Measurements from ENCODE around the gene TBX2. TPM values are rescaled to one million over a fixed set of nuclear protein-coding genes. Genes with fewer than 3 reads are reported as not detected.

Gene TBX2
- total and polyA plus RNA-seq, 2 of the 13 experiments (the other 11 are each of a cell fraction or from before 2014, with no cell fraction given), result 2.8 to 15.3 TPM

GRCh38 chr17:61409301-61410112 lies 9.9 kb downstream of the TBX2 start (continued):
- TF ChIP-seq, protein P1, sequence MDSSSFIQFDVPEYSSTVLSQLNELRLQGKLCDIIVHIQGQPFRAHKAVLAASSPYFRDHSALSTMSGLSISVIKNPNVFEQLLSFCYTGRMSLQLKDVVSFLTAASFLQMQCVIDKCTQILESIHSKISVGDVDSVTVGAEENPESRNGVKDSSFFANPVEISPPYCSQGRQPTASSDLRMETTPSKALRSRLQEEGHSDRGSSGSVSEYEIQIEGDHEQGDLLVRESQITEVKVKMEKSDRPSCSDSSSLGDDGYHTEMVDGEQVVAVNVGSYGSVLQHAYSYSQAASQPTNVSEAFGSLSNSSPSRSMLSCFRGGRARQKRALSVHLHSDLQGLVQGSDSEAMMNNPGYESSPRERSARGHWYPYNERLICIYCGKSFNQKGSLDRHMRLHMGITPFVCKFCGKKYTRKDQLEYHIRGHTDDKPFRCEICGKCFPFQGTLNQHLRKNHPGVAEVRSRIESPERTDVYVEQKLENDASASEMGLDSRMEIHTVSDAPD (CRISPR knock-in tag; IDR thresholded peaks at IDR 0.05), result no peak
- TF ChIP-seq, protein P2, sequence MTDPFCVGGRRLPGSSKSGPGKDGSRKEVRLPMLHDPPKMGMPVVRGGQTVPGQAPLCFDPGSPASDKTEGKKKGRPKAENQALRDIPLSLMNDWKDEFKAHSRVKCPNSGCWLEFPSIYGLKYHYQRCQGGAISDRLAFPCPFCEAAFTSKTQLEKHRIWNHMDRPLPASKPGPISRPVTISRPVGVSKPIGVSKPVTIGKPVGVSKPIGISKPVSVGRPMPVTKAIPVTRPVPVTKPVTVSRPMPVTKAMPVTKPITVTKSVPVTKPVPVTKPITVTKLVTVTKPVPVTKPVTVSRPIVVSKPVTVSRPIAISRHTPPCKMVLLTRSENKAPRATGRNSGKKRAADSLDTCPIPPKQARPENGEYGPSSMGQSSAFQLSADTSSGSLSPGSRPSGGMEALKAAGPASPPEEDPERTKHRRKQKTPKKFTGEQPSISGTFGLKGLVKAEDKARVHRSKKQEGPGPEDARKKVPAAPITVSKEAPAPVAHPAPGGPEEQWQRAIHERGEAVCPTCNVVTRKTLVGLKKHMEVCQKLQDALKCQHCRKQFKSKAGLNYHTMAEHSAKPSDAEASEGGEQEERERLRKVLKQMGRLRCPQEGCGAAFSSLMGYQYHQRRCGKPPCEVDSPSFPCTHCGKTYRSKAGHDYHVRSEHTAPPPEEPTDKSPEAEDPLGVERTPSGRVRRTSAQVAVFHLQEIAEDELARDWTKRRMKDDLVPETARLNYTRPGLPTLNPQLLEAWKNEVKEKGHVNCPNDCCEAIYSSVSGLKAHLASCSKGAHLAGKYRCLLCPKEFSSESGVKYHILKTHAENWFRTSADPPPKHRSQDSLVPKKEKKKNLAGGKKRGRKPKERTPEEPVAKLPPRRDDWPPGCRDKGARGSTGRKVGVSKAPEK (CRISPR knock-in tag; IDR thresholded peaks at IDR 0.05; ENCODE audit: borderline replicate concordance), result no peak
- TF ChIP-seq CBX5 (CRISPR knock-in tag; IDR thresholded peaks at IDR 0.05; ENCODE audit: borderline replicate concordance), result no peak
- TF ChIP-seq MYC (CRISPR knock-in tag; IDR thresholded peaks at IDR 0.05; ENCODE audit: borderline replicate concordance), result peak; percentile 58; the same call in 1 of the 2 replicates
- TF ChIP-seq, protein P3, sequence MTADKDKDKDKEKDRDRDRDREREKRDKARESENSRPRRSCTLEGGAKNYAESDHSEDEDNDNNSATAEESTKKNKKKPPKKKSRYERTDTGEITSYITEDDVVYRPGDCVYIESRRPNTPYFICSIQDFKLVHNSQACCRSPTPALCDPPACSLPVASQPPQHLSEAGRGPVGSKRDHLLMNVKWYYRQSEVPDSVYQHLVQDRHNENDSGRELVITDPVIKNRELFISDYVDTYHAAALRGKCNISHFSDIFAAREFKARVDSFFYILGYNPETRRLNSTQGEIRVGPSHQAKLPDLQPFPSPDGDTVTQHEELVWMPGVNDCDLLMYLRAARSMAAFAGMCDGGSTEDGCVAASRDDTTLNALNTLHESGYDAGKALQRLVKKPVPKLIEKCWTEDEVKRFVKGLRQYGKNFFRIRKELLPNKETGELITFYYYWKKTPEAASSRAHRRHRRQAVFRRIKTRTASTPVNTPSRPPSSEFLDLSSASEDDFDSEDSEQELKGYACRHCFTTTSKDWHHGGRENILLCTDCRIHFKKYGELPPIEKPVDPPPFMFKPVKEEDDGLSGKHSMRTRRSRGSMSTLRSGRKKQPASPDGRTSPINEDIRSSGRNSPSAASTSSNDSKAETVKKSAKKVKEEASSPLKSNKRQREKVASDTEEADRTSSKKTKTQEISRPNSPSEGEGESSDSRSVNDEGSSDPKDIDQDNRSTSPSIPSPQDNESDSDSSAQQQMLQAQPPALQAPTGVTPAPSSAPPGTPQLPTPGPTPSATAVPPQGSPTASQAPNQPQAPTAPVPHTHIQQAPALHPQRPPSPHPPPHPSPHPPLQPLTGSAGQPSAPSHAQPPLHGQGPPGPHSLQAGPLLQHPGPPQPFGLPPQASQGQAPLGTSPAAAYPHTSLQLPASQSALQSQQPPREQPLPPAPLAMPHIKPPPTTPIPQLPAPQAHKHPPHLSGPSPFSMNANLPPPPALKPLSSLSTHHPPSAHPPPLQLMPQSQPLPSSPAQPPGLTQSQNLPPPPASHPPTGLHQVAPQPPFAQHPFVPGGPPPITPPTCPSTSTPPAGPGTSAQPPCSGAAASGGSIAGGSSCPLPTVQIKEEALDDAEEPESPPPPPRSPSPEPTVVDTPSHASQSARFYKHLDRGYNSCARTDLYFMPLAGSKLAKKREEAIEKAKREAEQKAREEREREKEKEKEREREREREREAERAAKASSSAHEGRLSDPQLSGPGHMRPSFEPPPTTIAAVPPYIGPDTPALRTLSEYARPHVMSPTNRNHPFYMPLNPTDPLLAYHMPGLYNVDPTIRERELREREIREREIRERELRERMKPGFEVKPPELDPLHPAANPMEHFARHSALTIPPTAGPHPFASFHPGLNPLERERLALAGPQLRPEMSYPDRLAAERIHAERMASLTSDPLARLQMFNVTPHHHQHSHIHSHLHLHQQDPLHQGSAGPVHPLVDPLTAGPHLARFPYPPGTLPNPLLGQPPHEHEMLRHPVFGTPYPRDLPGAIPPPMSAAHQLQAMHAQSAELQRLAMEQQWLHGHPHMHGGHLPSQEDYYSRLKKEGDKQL (CRISPR knock-in tag; IDR thresholded peaks at IDR 0.05; ENCODE audit: low read depth), result no peak
- no peak for TF ChIP-seq KLF15 (CRISPR knock-in tag; IDR thresholded peaks at IDR 0.05; ENCODE audit: borderline replicate concordance)
- TF ChIP-seq ZNF510 (CRISPR knock-in tag; IDR thresholded peaks at IDR 0.05; ENCODE audit: low read depth), result no peak
- 0 out of 2 replicates have a peak, but pooled peaks have one; percentile 18 for TF ChIP-seq YEATS4 (CRISPR knock-in tag; IDR thresholded peaks at IDR 0.05; ENCODE audit: borderline replicate concordance)
- TF ChIP-seq ARID2 (CRISPR knock-in tag; IDR thresholded peaks at IDR 0.05; ENCODE audit: borderline replicate concordance), result no peak
- no peak for TF ChIP-seq HHEX (CRISPR knock-in tag; IDR thresholded peaks at IDR 0.05)
- TF ChIP-seq ZNF160 (CRISPR knock-in tag; IDR thresholded peaks at IDR 0.05), result no peak
- peak; percentile 15; the same call in 1 of the 2 replicates for TF ChIP-seq ATF2 (CRISPR knock-in tag; IDR thresholded peaks at IDR 0.05)
- no peak for TF ChIP-seq NFKB2 (CRISPR knock-in tag; IDR thresholded peaks at IDR 0.05; ENCODE audit: borderline replicate concordance)
- no peak for TF ChIP-seq ETV5 (CRISPR knock-in tag; IDR thresholded peaks at IDR 0.05; ENCODE audit: borderline replicate concordance)
- no peak for TF ChIP-seq ZNF670 (CRISPR knock-in tag; IDR thresholded peaks at IDR 0.05; ENCODE audit: borderline replicate concordance)
- TF ChIP-seq ZBTB21 (CRISPR knock-in tag; IDR thresholded peaks at IDR 0.05), result no peak
- TF ChIP-seq FIP1L1 (IDR thresholded peaks at IDR 0.05; ENCODE audit: borderline replicate concordance, insufficient read depth, low read depth, low read length), result no peak
